ENCODE data around the gene TLX2.

The TLX2 gene

DNA sequence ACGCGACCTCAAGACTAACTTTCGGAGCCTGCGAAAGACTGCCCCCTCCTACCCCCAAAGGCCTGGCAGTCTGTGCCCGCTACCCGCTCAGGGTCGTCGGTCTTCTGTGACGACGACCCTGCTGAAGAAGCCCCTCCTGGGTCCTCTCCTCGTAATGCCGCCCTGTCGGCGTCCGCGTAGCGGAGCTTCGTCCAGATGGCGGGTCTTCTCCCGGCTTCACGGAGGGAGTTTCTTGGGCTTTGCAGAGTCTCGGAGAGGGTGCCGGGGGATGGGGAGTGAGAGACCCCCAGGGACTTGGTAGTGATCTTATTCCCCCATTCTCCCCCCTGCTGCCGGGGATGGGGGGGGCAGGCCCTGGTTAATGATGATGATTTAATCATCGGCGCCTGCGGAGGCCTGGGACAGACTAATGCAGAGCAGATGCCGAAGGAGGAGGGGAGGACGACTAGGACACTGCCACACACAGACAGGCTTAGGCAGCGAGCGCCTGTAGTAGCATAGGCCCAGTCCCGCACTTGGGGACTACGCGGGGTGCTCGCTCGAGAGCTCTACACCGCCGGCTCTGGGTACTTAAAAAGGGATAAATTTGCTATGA is 6.2 kb upstream of the TLX2 start:
- Histone ChIP-seq H3K9me3 (ENCODE audit: insufficient read depth, low read length) (no peaks in the 10 kb centered on the region), H3K9me2 (replicated peaks; ENCODE audit: insufficient read depth, low read length) (no peaks in the 10 kb centered on the region), H3K4me3 (ENCODE audit: insufficient read depth, low read length, poor library complexity, severe bottlenecking) (peak overlapping the region; percentile 70), H3F3A (ENCODE audit: insufficient read depth) (peaks cover 4% of the 10 kb centered on the region; the same call in 1 of the 2 replicates), H3K4me2 (ENCODE audit: low read depth, low read length, poor library complexity, severe bottlenecking) (peak overlapping the region; percentile 66), H2AFZ (ENCODE audit: low read depth, low read length, severe bottlenecking) (peak overlapping the region; percentile 98), H3K36me3 (ENCODE audit: low read length) (no peaks in the 10 kb centered on the region), H4K20me1 (ENCODE audit: low read depth, low read length) (no peaks in the 10 kb centered on the region), H3K79me2 (ENCODE audit: insufficient read depth, low read length) (0 out of 2 replicates have a peak, but pooled peaks cover 3% of the 10 kb centered on the region), H3K27me3 (ENCODE audit: low read length) (no peaks in the 10 kb centered on the region), H3K27ac (ENCODE audit: low read depth, low read length) (peak overlapping the region; percentile 90), H3K9ac (ENCODE audit: low read length) (peak overlapping the region; percentile 68)
- TF ChIP-seq EZH2phosphoT487 (conservative IDR thresholded peaks at IDR 0.05; ENCODE audit: low read length), result no peak

DNA sequence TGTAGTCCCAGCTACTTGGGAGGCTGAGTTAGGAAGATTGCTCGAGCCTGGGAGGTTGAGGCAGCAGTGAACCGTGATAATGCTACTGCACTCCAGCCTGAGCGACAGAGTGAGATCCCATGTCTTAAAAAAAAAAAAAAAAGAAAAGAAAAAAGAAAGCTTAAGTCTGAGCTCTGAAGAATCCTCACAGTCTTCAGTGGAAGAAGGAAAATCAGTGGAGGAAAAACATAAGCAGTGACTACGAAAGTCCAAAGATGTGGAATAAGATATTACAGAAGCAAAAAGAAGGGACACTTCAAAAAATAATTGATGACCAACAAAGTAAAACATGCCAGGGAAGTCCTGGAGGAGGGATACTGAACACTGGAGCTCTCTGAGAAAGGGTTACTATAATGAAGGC is 4.0 kb upstream of the TLX2 start:
- Histone ChIP-seq H3K9me2 (replicated peaks; ENCODE audit: insufficient read depth, low read length) (no peaks in the 10 kb centered on the region), H3K27ac (ENCODE audit: low read depth, low read length) (no peak overlapping the region), H3K79me2 (ENCODE audit: insufficient read depth, low read length) (0 out of 2 replicates have a peak, but pooled peaks cover 3% of the 10 kb centered on the region), H3K27me3 (ENCODE audit: low read length) (no peaks in the 10 kb centered on the region), H3K4me2 (ENCODE audit: low read depth, low read length, poor library complexity, severe bottlenecking) (no peak overlapping the region), H3K9ac (ENCODE audit: low read length) (no peak overlapping the region), H3K36me3 (ENCODE audit: low read length) (no peaks in the 10 kb centered on the region), H3K9me3 (ENCODE audit: insufficient read depth, low read length) (no peaks in the 10 kb centered on the region), H2AFZ (ENCODE audit: low read depth, low read length, severe bottlenecking) (no peak overlapping the region), H3F3A (ENCODE audit: insufficient read depth) (peaks cover 4% of the 10 kb centered on the region; the same call in 1 of the 2 replicates), H4K20me1 (ENCODE audit: low read depth, low read length) (no peaks in the 10 kb centered on the region), H3K4me3 (ENCODE audit: insufficient read depth, low read length, poor library complexity, severe bottlenecking) (no peak overlapping the region)
- no peak for TF ChIP-seq EZH2phosphoT487 (conservative IDR thresholded peaks at IDR 0.05; ENCODE audit: low read length)
- TF ChIP-seq CTCF (IDR thresholded peaks at IDR 0.05; ENCODE audit: insufficient read depth, low read length, poor library complexity, severe bottlenecking), result no peak

DNA sequence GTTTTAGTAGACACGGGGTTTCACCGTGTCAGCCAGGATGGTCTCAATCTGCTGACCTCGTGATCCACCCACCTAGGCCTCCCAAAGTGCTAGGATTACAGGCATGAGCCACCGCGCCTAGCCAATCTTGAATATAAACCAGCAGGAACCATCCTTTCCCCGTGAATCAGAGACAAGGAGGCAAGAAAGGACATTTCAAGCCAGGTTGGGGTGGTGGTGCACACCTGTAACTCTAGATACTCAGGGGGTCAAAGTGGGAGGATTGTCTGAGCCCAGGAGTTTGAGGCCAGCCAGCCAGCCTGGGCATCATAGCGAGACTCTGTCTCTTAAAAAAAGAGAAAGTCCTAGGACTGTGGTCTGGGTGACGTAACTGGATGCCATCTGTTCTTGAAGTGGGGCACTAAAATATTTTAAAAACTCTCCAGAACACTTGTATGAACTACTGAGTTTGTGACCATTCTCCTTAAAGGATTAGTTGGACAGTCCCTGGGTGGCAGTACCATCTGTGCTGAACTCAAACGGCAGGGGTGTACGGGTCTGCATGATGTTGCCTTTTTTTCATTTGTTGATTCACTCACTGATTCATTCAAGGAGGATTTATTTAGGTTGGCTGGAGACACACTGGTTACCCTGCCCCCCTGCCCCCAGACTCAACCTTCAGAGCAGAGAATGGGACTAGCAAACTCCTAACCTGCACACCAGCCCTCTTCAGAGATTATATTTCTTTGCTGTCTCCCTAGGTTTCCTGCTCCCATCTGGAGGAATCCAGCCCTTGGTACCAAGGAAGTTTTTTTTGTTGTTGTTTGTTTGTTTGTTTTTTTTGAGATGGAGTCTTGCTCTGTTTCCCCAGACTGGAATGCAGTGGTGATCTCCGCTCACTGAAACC is 2.9 kb upstream of the TLX2 start:
- H3K27me3 ChIP-seq (ENCODE audit: low read length), result no peaks in the 10 kb centered on the region
- H4K20me1 ChIP-seq (ENCODE audit: low read depth, low read length), result no peaks in the 10 kb centered on the region
- TF ChIP-seq CTCF (IDR thresholded peaks at IDR 0.05; ENCODE audit: insufficient read depth, low read length, poor library complexity, severe bottlenecking), result no peak
- TF ChIP-seq EZH2phosphoT487 (conservative IDR thresholded peaks at IDR 0.05; ENCODE audit: low read length), result no peak

More for the DNA sequence above, 2.9 kb upstream of the TLX2 start:
- no peak overlapping the region for H3K4me3 ChIP-seq (ENCODE audit: insufficient read depth, low read length, poor library complexity, severe bottlenecking)
- no peak overlapping the region for H3K4me2 ChIP-seq (ENCODE audit: low read depth, low read length, poor library complexity, severe bottlenecking)
- no peak overlapping the region for H2AFZ ChIP-seq (ENCODE audit: low read depth, low read length, severe bottlenecking)
- 0 out of 2 replicates have a peak, but pooled peaks cover 3% of the 10 kb centered on the region for H3K79me2 ChIP-seq (ENCODE audit: insufficient read depth, low read length)
- peaks cover 4% of the 10 kb centered on the region; the same call in 1 of the 2 replicates for H3F3A ChIP-seq (ENCODE audit: insufficient read depth)
- H3K9me3 ChIP-seq (ENCODE audit: insufficient read depth, low read length), result no peaks in the 10 kb centered on the region
- H3K36me3 ChIP-seq (ENCODE audit: low read length), result no peaks in the 10 kb centered on the region
- H3K9ac ChIP-seq (ENCODE audit: low read length), result no peak overlapping the region
- H3K9me2 ChIP-seq (replicated peaks; ENCODE audit: insufficient read depth, low read length), result no peaks in the 10 kb centered on the region
- H3K27ac ChIP-seq (ENCODE audit: low read depth, low read length), result no peak overlapping the region

Data from SU-DHL-6 (cell line).